BE2C (cell line): ENCODE measurements around the gene PARP14.

Experiments used
- DNase-seq: peaks from one replicate; pipeline ENCODE4 v3.0.0-alpha.2; 2020
- H3K27me3 ChIP-seq: fragments of 250-450 bp; sonication (Bioruptor Pico); 2 replicates; pipeline ENCODE4 v1.5.1; 2020; ENCODE audit warnings: mild to moderate bottlenecking
- H3K36me3 ChIP-seq: fragments of 250-450 bp; sonication (Bioruptor Pico); 2 replicates; pipeline ENCODE4 v1.5.1; 2020; ENCODE audit warnings: mild to moderate bottlenecking
- H3K4me1 ChIP-seq: fragments of 250-450 bp; sonication (Bioruptor Pico); 2 replicates; pipeline ENCODE4 v1.5.1; 2020
- H3K4me3 ChIP-seq: 2 replicates; pipeline ENCODE4 v1.5.1; 2011; ENCODE audit warnings: low read depth, low read length
- H3K9me3 ChIP-seq: fragments of 250-450 bp; sonication (Bioruptor Pico); 2 replicates; pipeline ENCODE4 v1.5.1; 2020
- TF ChIP-seq, protein P1 (sequence below): IDR thresholded peaks from 2 replicates; pipeline ENCODE4 v1.5.1; 2012; ENCODE audit warnings: mild to moderate bottlenecking, low read depth, low read length

The PARP14 gene

DNA sequence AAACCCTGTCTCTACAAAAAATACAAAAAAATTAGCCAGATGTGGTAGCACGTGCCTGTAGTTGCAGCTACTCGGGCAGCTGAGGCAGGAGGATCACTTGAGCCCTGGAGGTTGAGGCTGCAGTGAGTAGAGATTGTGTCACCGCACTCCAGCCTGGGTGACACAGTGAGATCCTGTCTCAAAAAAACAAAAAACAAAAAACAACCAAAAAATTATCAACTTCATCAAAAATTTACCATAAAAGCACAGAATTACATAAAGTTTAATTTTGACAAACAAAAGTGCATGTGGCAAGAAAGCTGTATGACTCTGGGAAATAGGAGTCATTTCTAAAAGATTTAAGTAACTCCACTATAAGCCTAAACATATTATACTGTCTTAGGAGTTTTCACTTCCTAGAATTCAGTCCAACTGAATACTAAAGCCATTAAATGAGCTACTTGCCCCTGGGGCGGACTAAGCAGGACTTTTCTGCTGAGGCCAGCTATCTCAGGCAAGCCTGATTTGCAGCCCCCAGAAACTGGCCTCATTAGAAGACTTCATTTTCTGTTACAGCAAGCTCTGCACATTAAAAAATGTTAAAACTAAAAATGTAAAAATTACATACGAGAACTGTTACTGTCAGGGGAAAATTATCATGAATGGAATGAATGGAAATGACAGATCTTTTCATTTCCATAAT is 90.0 kb downstream of the PARP14 start:
- no peak for DNase-seq
- Histone ChIP-seq H3K4me1 (no peaks in the 10 kb centered on the region), H3K9me3 (no peaks in the 10 kb centered on the region), H3K36me3 (peaks cover 3% of the 10 kb centered on the region; the same call in 1 of the 2 replicates), H3K4me3 (no peak overlapping the region), H3K27me3 (no peaks in the 10 kb centered on the region)
- TF ChIP-seq, protein P1, sequence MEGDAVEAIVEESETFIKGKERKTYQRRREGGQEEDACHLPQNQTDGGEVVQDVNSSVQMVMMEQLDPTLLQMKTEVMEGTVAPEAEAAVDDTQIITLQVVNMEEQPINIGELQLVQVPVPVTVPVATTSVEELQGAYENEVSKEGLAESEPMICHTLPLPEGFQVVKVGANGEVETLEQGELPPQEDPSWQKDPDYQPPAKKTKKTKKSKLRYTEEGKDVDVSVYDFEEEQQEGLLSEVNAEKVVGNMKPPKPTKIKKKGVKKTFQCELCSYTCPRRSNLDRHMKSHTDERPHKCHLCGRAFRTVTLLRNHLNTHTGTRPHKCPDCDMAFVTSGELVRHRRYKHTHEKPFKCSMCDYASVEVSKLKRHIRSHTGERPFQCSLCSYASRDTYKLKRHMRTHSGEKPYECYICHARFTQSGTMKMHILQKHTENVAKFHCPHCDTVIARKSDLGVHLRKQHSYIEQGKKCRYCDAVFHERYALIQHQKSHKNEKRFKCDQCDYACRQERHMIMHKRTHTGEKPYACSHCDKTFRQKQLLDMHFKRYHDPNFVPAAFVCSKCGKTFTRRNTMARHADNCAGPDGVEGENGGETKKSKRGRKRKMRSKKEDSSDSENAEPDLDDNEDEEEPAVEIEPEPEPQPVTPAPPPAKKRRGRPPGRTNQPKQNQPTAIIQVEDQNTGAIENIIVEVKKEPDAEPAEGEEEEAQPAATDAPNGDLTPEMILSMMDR: no peak

DNA sequence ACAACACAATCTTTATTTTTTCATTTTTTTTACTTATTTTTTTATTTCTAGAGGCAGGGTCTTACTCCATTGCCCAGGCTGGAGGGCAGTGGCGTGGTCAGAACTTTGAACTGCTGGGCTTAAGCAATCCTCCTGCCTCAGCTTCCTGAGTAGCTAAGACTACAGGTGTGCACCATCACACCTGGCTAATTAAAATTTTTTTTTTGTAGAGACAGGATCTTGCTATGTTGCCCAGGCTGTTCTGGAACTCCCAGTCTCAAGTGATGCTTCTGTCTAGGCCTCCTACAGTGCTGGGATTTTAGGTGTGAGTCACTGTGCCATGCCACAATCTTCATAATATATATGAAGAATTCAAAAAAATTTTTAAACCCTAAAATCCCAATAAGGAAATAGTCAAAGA is 92.2 kb downstream of the PARP14 start:
- no peak for DNase-seq
- no peaks in the 10 kb centered on the region for H3K9me3 ChIP-seq
- H3K27me3 ChIP-seq: no peaks in the 10 kb centered on the region
- H3K4me3 ChIP-seq: no peak overlapping the region
- TF ChIP-seq, protein P1: no peak
- no peaks in the 10 kb centered on the region for H3K4me1 ChIP-seq
- H3K36me3 ChIP-seq: peaks cover 3% of the 10 kb centered on the region; the same call in 1 of the 2 replicates

DNA sequence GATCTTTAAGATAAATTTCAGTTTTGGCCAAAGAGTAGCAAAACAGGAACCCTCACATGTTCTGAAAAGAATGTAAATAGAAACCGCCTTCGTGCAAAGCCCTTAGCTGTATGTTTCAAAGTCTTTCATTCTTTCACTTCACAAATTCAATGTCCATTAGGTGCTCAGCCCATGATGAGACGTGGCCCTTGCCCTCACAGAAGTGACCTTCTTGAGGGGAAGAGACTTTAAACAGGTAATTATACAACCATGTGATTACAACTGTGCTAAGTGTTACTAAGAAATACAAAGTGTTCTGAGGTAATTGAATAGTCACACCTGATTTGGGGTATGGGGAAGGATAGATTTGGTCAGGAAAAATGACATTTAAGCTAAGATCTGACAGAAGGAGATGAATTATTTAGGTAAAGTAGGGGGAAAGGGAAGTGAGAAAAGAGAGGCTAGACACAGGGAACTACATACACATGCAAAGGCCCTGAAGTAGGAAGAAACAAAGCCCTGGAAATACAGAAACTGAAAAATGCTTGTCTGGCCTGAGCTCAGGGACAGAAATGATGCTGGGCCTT is 93.4 kb downstream of the PARP14 start:
- peaks cover 3% of the 10 kb centered on the region; the same call in 1 of the 2 replicates for H3K36me3 ChIP-seq
- no peak overlapping the region for H3K4me3 ChIP-seq
- no peaks in the 10 kb centered on the region for H3K9me3 ChIP-seq
- TF ChIP-seq, protein P1: no peak
- H3K4me1 ChIP-seq: no peaks in the 10 kb centered on the region
- no peaks in the 10 kb centered on the region for H3K27me3 ChIP-seq
- DNase-seq: no peak

DNA sequence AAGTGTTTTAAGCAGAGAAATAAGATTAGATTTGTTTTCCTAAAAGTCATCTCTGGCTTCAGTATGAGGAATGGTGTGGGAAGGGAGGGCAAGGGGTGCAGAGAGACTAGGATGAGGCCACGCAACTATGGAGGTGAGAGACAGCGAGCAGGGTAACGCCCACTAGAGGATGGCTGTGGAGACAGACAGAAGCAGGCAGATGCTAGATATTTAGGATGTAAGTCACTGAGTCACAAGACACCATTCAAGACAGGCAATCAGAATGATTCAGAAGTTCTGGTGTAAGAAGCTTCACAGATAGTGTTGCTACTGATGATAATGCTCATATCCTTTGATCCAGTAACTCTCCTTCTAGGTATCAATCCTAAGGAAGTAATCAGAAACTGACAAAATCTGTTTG is 93.9 kb downstream of the PARP14 start:
- DNase-seq: no peak
- H3K9me3 ChIP-seq: no peaks in the 10 kb centered on the region

DNA sequence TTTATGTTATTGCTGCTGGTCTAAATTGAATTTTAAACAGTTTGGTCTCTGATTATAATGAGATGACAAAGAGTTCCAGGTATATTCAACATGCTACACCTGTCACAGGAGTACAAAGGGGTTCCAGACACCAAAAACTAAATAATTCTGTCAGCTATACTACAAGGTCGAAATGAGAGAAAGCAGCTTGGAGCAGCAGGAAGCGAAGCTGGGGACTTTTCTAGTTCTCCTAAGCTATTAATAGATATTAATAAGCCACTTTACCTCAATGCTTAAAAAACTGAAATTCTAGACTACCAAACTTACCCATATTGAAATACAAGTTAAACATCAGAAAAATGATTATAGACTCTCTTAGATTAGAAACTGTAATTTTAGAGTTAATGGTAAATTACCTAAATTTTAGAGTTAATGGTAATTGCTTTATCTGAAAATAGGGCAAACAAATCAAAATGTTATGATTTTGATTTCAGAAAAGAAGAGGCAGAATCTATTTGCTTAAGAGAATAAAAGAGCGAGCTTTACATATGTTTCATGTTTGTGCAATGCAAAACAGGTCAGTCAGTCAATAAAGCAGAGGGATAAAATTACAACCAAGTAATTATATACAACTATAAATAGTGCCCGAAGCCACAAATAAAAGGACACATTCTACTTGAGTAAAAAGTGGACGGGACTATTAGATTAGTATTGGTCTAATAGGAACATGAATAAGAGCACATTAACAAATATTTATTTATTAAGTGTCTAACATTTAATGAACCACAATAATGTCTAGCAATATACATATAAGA is 96.2 kb downstream of the PARP14 start:
- no peaks in the 10 kb centered on the region for H3K27me3 ChIP-seq
- H3K9me3 ChIP-seq: no peaks in the 10 kb centered on the region
- TF ChIP-seq, protein P1: no peak
- no peak overlapping the region for H3K4me3 ChIP-seq
- H3K36me3 ChIP-seq: peaks cover 3% of the 10 kb centered on the region; the same call in 1 of the 2 replicates
- no peak for DNase-seq
- H3K4me1 ChIP-seq: no peaks in the 10 kb centered on the region

More for the DNA sequence above, 93.9 kb downstream of the PARP14 start:
- TF ChIP-seq, protein P1: no peak
- H3K36me3 ChIP-seq: peaks cover 3% of the 10 kb centered on the region; the same call in 1 of the 2 replicates
- no peak overlapping the region for H3K4me3 ChIP-seq
- H3K4me1 ChIP-seq: no peaks in the 10 kb centered on the region
- no peaks in the 10 kb centered on the region for H3K27me3 ChIP-seq

DNA sequence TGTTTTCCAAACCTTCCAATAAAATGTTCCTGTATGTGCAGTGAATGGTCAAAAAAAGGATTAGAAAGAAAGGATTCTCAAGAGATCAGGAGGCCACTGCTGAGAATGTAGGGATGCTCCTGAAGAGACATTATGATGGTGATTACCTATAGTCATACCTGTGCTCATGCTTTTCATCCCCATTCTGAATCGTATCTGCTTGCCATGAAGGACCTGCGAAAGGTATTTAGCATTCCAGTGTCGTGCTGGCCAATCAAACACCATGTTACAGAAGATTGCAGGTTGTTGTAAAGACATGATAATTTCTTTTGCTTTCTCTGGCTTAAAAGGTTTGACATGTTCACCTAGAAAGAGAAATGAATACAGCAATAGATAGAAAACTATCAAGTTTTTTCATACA is 96.9 kb downstream of the PARP14 start:
- Histone ChIP-seq H3K4me1 (no peaks in the 10 kb centered on the region), H3K27me3 (no peaks in the 10 kb centered on the region), H3K4me3 (no peak overlapping the region), H3K9me3 (no peaks in the 10 kb centered on the region), H3K36me3 (peaks cover 3% of the 10 kb centered on the region; the same call in 1 of the 2 replicates)
- TF ChIP-seq, protein P1: no peak
- no peak for DNase-seq
